Muscle layer of colon (tissue), 2 donors: ENCODE results near the gene RPP40.

Experiments used
- H3K27ac ChIP-seq: one replicate; pipeline ENCODE4 v1.7.0; 2013; ENCODE audit warnings: low read depth, mild to moderate bottlenecking, low read length, moderate library complexity
- H3K27me3 ChIP-seq, 2 donors: one replicate each; pipeline ENCODE4 v1.7.0; 2013; ENCODE audit warnings: low read length in 2 of 2, mild to moderate bottlenecking in 2 of 2; ENCODE audit not compliant: insufficient read depth in 2 of 2, control insufficient read depth in 1 of 2
- H3K36me3 ChIP-seq: one replicate; pipeline ENCODE4 v1.7.0; 2013; ENCODE audit warnings: mild to moderate bottlenecking, low read length; ENCODE audit not compliant: insufficient read depth
- H3K4me1 ChIP-seq: one replicate; pipeline ENCODE4 v1.7.0; 2013; ENCODE audit warnings: mild to moderate bottlenecking, low read length; ENCODE audit not compliant: insufficient read depth
- H3K4me3 ChIP-seq, 2 donors: one replicate each; pipeline ENCODE4 v1.7.0; 2013; ENCODE audit warnings: low read length in 2 of 2, low read depth in 1 of 2, mild to moderate bottlenecking in 1 of 2, moderate library complexity in 1 of 2
- H3K9ac ChIP-seq: one replicate; pipeline ENCODE4 v1.7.0; 2013; ENCODE audit warnings: low read length
- H3K9me3 ChIP-seq: one replicate; pipeline ENCODE4 v1.7.0; 2013; ENCODE audit warnings: mild to moderate bottlenecking, low read length
- donor health status: abdominal sarcoma.
- donor health status: Adenocarcinoma of cecum.

Gene RPP40

GRCh38 chr6:4950076-4950475 is 53.8 kb downstream of the RPP40 start:
- Histone ChIP-seq H3K27me3 (no peaks in the 10 kb centered on the region), H3K36me3 (peaks cover 37% of the 10 kb centered on the region), H3K9ac (no peak overlapping the region), H3K4me3 (no peak overlapping the region), H3K27ac (no peak overlapping the region), H3K4me1 (no peaks in the 10 kb centered on the region), H3K9me3 (no peaks in the 10 kb centered on the region)

GRCh38 chr6:4948781-4949450 is 54.9 kb downstream of the RPP40 start:
- H3K36me3 ChIP-seq, result peaks cover 34% of the 10 kb centered on the region
- no peaks in the 10 kb centered on the region for H3K27me3 ChIP-seq
- H3K4me3 ChIP-seq, result no peak overlapping the region
- no peak overlapping the region for H3K9ac ChIP-seq
- H3K27ac ChIP-seq, result no peak overlapping the region
- H3K9me3 ChIP-seq, result no peaks in the 10 kb centered on the region
- no peaks in the 10 kb centered on the region for H3K4me1 ChIP-seq

GRCh38 chr6:4947716-4948115 is 56.1 kb downstream of the RPP40 start:
- H3K36me3 ChIP-seq, result peaks cover 31% of the 10 kb centered on the region

DNA sequence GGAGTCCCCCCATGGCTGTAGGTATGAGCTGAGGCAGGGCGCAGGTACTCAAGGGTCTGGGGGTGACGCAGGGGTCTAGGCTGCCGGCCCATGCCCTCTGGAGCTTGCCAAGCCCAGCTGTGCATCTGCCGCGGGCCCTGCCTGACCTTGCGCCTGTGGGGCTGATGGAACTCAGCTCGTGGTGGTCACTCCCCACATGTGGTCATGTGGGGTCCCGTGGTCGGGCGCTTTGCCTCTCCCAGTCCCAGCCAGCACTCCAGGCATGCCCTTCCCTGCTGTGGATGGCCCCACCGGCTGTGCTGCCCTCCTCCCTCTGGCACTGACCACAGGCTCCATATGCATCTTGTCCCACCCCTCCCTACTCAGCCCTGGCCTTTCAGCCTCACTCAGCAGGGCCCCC is 57.3 kb downstream of the RPP40 start:
- no peak overlapping the region for H3K27ac ChIP-seq
- H3K4me1 ChIP-seq, result peaks cover 19% of the 10 kb centered on the region
- H3K4me3 ChIP-seq, result no peak overlapping the region
- no peaks in the 10 kb centered on the region for H3K9me3 ChIP-seq
- no peaks in the 10 kb centered on the region for H3K27me3 ChIP-seq
- H3K9ac ChIP-seq, result no peak overlapping the region
- H3K36me3 ChIP-seq, result peaks cover 31% of the 10 kb centered on the region

More at GRCh38 chr6:4947716-4948115, 56.1 kb downstream of the RPP40 start:
- no peak overlapping the region for H3K4me3 ChIP-seq
- no peak overlapping the region for H3K27ac ChIP-seq
- H3K9ac ChIP-seq, result no peak overlapping the region
- H3K4me1 ChIP-seq, result peaks cover 7% of the 10 kb centered on the region
- H3K27me3 ChIP-seq, result no peaks in the 10 kb centered on the region
- no peaks in the 10 kb centered on the region for H3K9me3 ChIP-seq
